ENCODE data around the gene CCDC54.
"Not testable (repeated sequence)": the region's sequence is repeated elsewhere in the genome, so short reads cannot be mapped to it uniquely, and the experiment has no call there.

CCDC54 gene

GRCh38 chr3:107377151-107377550 lies at the start of gene CCDC54:
Gene CCDC54, plus strand, starts transcription at chr3:107377439. Its CDS starts 149 bp downstream, at chr3:107377588.
- no peak for DNase-seq (ENCODE audit: low read depth)

GRCh38 chr3:107328069-107328468 lies 49.2 kb upstream of the CCDC54 start:
- DNase-seq (ENCODE audit: low read depth) = no peak

DNA sequence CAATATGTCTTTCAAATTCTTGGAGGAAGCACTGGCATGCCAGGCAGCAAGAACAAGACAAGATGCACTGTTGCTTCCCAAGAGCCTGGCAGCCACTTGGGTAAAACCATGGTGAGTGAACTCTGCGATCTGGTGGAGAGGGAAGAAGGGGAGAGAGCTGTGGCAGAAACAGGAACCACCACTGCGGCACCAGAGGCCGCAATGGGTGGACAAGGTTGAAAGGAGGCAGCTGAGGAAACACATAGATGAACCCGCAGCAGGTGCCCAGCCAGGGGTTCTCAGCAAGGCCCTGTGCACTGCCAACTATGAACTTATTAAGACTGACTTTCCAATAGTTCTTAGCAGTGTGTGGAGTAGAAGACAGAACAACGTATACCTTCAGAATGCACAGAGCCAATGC lies 48.2 kb upstream of the CCDC54 start:
- no peak for DNase-seq (ENCODE audit: low read depth)

GRCh38 chr3:107339690-107340089 lies 37.5 kb upstream of the CCDC54 start:
- not testable (repeated sequence) for DNase-seq (ENCODE audit: low read depth)

GRCh38 chr3:107344722-107345121 lies 32.5 kb upstream of the CCDC54 start:
- no peak for DNase-seq (ENCODE audit: low read depth)

- DNase-seq (ENCODE audit: low read depth) = no peak
These were observed 31.3 kb upstream of the CCDC54 start for GRCh38 chr3:107345822-107346405.

DNA sequence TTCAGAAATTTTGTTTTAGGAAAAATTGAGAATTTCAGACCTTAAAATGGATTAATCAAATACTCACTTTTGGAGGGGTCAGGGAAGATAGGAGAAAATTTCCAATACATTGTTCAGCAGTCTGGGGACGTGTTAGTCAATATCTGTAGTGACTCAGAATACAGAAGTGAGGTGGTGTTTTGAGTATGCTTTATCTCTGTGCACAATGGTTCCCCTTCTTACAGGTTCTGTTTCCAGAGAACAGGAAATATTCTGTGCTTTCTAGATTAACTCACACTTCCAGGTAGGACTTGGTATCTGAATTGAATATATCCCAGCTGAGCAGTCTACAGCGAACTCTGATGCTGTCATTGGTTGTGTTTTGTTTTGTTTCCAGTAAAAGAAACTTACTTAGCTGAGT lies 30.7 kb upstream of the CCDC54 start:
- no peak for DNase-seq (ENCODE audit: low read depth)

DNA sequence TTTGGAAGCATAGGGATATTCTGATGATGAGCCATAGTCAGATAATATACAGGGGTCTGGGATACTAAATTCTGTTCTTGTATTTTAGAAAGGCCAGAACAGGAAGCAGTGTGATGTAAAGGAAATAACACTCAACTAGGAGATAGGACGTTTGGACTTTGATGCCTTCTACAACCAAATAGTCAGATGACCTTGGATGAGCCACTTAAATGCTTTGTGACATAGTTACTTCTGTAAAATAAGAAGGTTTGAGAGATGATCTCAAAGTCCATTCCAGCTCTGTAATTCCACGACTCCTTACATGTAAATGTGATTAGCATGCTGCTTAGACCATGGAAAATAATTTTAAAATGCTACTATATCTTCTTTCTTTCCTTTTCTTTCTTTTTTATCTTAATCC lies 29.5 kb upstream of the CCDC54 start:
- no peak for DNase-seq (ENCODE audit: low read depth)

GRCh38 chr3:107356706-107357105 lies 20.5 kb upstream of the CCDC54 start:
- no peak for DNase-seq (ENCODE audit: low read depth)

DNA sequence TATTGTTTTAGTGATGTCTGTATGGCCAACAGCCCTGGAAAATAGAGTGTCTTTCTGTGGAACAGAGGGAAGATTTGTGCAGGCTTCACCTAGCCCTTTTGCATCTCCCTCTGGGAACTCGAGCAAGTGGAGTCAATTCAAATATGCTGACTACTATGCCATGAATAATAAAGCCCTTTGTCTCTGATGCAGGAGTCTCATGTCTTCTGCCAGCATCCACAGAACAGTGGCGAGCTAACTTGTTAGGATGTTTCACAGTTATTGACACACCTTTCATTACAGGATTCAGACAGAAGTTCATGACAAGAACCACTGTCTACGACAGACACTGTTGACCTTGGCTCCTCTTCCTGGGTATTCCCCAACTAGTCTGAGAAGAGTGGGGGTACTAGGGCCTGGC lies 15.6 kb upstream of the CCDC54 start:
- no peak for DNase-seq (ENCODE audit: low read depth)

GRCh38 chr3:107365051-107365450 lies 12.2 kb upstream of the CCDC54 start:
- DNase-seq (ENCODE audit: low read depth) = no peak

GRCh38 chr3:107366766-107367165 lies 10.5 kb upstream of the CCDC54 start:
- DNase-seq (ENCODE audit: low read depth) = no peak

GRCh38 chr3:107367353-107367752 lies 9.9 kb upstream of the CCDC54 start:
- peak; percentile 66 for DNase-seq (ENCODE audit: low read depth)

- no peak for DNase-seq (ENCODE audit: low read depth)
These were observed 8.4 kb upstream of the CCDC54 start for GRCh38 chr3:107368654-107369398.

DNA sequence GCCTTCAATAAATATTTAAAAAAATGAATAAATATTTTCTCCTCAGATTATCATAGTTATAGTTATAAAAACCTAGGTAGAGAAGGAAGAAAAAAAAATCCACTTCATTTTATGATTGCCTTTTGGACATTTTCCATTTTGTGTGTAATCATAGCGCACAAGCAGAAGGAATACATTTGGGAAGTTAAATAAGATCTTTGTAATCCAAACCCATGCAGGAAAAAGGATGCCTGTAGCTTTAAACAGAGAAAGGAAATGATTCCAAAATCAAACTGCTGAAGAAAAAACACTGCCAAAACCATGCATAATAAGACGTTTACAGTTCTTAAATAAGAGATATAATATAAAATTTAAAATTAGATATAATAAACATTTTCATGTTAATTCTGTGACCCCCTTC lies 7.4 kb upstream of the CCDC54 start:
- DNase-seq (ENCODE audit: low read depth) = no peak

GRCh38 chr3:107370907-107371306 lies 6.3 kb upstream of the CCDC54 start:
- DNase-seq (ENCODE audit: low read depth) = no peak

- no peak for DNase-seq (ENCODE audit: low read depth)
These were observed 4.7 kb upstream of the CCDC54 start for GRCh38 chr3:107372506-107372905.

GRCh38 chr3:107373896-107374295 lies 3.3 kb upstream of the CCDC54 start:
- no peak for DNase-seq (ENCODE audit: low read depth)

DNA sequence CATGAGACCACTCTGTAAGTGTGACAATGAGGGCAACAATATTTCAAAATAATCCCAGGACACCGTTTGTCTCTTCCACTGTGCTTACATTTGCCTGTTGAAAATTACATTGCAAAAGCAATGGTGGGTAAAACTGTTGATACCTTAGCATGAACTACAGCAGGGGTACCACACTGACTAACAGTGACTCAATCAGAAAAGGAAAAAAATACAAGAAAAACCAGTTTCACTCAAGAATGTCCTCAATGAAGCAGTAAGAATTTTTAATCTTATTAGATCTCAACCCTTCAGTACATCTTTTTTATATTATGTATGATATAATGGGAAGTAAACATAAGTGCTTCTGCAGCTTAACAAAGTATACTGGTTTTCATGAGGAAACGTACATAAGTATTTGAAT lies 1.6 kb upstream of the CCDC54 start:
- no peak for DNase-seq (ENCODE audit: low read depth)

DNA sequence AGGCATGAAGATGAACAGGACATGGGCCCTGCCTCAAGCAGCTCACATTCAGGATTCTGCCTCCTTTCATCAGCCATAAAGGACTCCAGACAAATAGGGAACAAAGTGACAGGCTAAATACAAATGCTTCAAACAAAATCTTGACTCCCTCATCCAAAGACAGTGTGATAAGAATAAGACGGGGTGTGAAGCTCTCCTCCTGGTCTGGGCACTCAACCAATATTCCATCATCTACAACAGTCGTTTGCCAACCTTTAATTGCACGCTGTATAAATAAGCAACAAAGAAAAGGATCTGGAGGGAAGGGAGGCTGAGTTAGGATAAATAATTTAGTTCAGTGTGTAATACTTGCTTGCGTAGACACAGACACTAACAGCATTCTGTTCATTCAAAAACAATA lies 5.4 kb downstream of the CCDC54 start:
- DNase-seq (ENCODE audit: low read depth) = no peak

DNA sequence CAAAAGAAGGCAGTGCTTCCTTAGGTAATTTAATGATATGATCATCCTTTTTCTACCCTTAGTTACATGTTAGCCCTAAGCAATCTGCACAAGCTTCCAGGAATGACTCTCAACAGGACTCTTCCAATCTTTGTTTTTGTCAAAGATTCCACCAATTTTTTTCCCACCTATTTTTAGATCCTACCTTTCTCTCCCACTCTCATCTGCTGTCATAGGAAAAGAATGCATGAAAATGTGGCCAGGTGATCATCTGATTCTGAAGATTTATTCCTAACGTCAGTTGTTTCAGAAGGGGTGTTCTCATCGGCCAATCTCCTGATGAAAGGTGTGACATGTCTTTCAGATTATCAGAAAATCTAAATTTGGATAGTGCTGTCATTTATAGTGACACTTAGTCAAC lies 7.2 kb downstream of the CCDC54 start:
- DNase-seq (ENCODE audit: low read depth) = no peak

- DNase-seq (ENCODE audit: low read depth) = no peak
These were observed 7.7 kb downstream of the CCDC54 start for GRCh38 chr3:107384907-107385306.

DNA sequence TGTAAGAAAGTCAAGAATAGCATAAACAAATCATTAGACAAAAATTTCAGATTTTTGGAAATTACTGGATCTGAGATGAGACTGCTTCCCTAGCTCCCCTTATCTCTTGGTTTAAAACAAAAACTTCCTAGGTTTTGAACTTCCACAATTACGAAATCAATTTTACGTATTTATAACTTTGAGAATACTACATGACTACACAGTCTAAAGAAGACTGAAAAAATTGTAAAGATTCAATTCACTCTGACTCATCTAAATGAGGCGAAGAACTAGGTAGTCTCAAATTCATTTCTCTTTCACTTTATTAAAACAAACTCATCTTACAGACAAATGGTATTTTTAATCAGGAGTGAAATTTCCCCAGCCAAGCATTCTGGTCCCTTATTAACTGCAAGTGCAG lies 10.3 kb downstream of the CCDC54 start:
- no peak for DNase-seq (ENCODE audit: low read depth)

DNA sequence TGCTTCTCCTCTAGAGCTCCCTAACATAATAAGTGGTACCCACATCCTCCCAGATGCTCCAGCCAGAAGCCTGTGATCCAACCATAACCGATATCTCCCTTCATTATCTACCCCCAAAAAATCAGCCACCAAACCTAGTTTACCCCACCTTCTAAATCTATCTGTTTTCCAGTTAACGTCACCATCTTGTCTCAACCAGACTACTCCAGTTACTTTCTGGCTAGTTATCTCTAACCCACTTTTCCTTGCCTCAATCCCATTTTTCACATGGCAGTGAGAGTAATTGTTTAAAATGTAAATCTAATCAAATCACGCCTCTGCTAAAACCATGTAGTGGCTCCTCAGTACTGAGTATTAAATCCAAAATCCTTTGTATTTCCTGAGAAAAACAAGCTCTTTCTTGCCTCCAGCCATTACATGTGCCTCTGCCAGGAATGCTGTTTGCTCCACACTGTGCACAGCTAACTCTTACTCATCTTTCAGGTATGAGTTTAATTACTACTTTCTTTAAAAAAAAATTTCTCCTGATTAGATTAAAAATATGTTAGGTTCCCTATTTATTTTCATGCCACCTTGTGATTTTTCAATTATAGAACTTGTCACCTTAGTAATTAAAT lies 15.4 kb downstream of the CCDC54 start:
- DNase-seq (ENCODE audit: low read depth) = peak; percentile 22

Data from HS-27A (cell line).